NCI-H187 treated with DMSO at 0.1 percent for 48 hours (cell line): Measurements from ENCODE around the gene DTHD1.

Experiments
- DNase-seq: peaks from one replicate; lab custom pipeline; 2025; lab: John Stamatoyannopoulos, UW

DTHD1 gene

GRCh38 chr4:36313703-36314102 is 32.3 kb downstream of the DTHD1 start:
- no peak for DNase-seq

DNA sequence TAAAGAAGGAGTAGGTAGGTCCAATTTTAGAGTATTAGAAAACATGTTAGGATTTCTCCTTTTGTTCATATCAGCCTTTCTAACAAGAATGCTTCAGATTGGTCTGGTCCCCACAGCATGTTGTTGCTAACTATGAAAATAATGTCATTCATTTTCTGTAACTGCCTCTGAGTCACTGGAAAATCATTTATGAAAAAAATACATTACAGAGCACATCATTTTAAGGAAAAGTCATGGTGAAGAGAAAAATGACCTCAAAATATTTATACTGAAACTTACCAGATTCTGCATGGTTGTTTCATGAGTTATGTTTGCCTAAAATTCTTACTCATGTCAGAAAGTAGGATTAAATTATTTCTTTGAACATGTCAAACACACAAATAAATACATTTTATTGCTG is 35.2 kb downstream of the DTHD1 start:
- DNase-seq: no peak

DNA sequence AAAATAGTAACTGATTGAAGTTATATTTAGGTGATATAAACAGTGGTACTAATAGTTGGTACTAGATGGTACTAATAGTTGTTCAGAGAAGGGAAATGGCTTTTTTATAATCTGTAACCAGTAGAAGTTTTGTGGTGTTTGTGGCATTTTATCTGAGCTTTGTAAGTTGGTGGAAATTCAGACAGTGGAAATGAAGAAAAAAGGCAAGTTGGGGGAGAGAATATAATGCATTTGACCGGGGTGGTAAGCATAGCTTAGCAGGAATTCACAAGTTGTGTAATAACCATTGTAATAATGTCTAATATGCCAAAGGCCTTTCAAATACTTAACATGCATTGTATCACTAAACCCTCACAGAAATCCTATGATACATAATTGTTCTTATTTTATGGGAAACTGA is 36.3 kb downstream of the DTHD1 start:
- no peak for DNase-seq

GRCh38 chr4:36320117-36320896 is 38.9 kb downstream of the DTHD1 start:
- DNase-seq: no peak

- DNase-seq: no peak
Observed at GRCh38 chr4:36321176-36321575, 39.8 kb downstream of the DTHD1 start.

DNA sequence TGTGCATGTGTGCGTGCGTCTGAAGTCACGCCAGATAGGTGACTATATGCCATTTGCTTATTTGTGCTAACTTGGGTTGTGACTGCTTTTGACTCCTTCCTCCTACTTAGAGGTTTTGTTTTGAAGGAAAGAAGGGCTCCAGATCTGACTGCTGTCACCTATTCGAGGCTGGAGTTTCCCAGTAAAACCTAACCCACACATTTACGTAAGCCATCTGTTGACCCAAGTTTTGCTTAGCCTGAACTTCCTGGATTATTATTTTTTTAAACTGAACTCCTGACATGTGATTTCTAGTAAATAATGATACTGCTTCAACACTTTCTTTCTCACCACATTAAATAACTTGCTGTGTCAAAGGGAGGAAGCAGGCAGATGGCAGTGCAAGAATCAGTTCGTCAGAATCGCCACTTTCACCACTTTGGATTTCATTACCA is 41.5 kb downstream of the DTHD1 start:
- DNase-seq: no peak

- no peak for DNase-seq
Observed at GRCh38 chr4:36323816-36324419, 42.5 kb downstream of the DTHD1 start.

DNA sequence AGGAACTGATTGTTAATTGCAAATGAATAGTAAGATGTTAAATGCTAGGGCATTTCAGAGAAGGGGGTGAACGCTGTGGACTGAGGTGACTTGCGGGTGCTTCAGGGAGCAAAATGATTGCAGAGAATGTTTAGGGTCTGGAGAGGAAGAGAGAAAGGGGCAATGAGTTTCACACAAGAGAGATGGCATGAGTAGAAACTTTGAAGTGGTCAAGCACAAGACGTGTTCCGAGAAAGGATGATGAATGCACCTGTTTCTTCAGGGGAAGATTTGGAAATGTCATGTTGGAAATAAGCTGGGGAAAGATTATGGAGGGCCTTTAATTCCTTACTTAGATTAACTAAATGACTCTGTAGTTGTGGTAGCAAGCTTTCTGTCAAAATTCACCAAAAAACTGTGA is 43.4 kb downstream of the DTHD1 start:
- DNase-seq: no peak

GRCh38 chr4:36325499-36325898 is 44.1 kb downstream of the DTHD1 start:
- DNase-seq: no peak

- DNase-seq: no peak
Observed at GRCh38 chr4:36325926-36326325, 44.5 kb downstream of the DTHD1 start.

- no peak for DNase-seq
Observed at GRCh38 chr4:36326476-36327029, 45.1 kb downstream of the DTHD1 start.

DNA sequence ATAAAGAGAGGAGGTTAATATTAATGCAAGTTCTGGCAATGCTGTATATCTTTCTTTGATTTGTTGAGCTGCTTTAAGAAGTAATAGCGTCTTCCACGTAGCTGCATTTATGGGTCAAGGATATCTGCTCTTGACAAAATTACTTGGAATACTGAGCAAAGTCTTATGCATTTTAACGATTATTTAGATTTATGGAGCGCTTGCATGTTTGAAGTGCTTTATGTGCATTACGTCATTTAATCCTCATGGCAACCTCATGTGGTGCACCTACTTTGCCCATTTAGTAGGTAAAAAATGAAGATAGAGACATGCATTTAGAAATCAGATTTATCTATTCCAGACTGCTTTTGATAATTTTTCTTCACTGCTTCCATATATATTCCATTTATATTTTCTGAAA is 46.0 kb downstream of the DTHD1 start:
- DNase-seq: no peak

DNA sequence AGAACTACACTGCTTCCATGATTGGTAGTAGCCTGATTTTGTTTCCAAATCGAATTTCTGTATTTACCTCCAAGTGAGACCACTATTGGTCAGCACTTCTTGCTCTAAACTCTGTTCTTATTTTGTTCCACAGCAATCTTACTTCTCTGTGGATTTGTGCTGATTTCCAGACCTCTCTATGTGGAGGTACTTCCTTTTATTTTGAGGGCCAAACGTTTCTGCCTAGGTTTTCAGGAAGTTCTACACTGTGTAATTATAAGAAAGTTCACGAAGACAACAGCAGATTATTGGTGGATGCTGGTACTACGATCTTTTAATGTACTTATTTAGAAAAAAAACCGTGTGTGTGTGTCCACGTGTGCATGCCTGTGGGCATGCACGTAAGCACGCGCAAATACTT is 46.7 kb downstream of the DTHD1 start:
- no peak for DNase-seq

- DNase-seq: no peak
Observed at GRCh38 chr4:36329228-36329627, 47.8 kb downstream of the DTHD1 start.

- DNase-seq: no peak
Observed at GRCh38 chr4:36330796-36331195, 49.4 kb downstream of the DTHD1 start.

DNA sequence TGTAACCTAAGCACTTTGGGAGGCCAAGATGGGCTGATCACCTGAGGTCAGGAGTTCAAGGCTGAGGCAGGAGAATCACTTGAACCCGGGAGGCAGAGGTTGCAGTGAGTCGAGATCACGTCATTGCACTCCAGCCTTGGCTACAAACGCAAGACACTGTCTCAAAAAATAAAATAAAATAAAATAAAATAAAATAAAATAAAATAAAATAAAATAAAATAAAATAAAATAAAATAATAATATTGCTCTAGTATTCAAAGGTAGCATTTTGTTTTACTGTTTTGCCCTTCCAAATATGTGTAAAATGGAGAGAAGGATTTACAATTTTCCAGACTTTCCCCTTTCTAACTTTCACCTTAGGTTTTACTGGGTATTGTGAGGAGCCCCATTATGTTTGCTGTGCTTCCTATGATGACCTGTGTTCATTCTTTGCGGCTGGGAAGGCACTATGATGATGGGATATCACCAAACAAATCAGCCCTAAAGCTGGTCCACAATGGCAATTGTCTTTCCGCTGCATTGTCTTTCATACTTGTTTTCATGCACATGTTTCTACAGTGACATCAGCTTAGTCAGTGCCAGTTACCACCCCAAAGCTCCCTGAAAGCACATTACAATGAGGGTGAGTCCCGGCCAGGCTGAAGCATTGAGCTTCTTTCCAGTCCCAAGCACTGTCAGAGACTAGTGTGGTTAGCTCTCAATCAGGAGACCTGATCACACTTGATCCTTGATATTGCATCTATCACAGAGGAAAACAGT is 50.8 kb downstream of the DTHD1 start:
- no peak for DNase-seq

DNA sequence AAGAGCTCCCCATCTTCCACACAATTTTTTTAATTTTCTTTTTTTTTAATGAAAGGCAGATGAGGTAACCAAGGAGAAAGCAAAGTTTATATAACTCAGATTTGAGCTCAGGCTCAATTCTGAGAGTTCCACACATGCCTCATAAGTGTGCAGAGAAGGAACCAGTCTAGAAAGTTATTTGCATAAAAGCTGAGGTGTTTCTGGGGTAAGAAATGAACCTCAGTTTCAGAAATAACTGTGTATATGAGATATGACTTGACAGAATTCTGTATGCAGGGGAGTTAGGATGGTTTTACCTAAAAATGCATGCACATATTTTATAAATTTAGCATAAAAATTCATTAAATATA is 51.3 kb downstream of the DTHD1 start:
- DNase-seq: no peak

GRCh38 chr4:36333303-36333877 is 52.0 kb downstream of the DTHD1 start:
- DNase-seq: no peak

- DNase-seq: no peak
Observed at GRCh38 chr4:36337665-36338185, 56.3 kb downstream of the DTHD1 start.

DNA sequence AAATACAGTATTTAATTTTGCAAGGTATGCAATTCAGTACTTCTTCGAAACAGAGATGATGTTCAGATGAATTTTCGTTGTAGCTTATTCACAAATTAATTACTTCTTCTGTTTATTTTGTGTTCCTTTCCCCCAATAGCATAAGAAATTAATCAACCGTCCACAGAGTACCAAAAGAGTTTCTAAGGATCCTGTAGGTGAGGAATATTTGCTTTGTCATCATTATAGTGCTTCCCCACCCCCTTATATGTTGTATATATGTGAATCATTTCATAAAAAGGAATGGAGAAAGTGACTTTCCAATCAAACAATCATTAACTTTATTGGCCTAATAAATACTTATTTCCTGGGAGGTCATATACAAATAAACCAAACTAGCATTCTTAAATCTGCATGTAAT is 57.6 kb downstream of the DTHD1 start:
- no peak for DNase-seq

DNA sequence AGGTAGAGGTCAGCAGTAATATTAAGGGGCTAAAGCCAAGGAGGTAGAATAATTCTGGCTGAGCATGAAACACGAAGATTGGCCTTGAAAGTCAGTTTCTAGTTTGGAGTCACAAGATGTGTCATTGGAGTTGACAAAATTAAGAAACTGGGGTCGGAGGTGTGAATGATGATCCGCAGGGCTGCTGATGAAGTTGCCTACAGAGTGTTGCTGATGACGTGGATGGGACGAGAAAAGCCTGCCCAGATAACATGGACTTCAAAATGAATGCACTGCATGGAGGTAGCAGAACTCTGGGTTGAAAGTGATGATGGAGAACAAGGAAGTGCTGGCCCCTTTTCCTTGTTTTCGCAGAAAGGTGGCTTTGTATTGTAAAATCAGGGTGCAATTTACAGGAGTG is 60.5 kb downstream of the DTHD1 start:
- DNase-seq: no peak

- no peak for DNase-seq
Observed at GRCh38 chr4:36343501-36344175, 62.2 kb downstream of the DTHD1 start.
